ENCODE data around the gene MCL1.

GRCh38 chr1:150529017-150529416 is 50.4 kb downstream of the MCL1 start:
- TF ChIP-seq, protein P1, sequence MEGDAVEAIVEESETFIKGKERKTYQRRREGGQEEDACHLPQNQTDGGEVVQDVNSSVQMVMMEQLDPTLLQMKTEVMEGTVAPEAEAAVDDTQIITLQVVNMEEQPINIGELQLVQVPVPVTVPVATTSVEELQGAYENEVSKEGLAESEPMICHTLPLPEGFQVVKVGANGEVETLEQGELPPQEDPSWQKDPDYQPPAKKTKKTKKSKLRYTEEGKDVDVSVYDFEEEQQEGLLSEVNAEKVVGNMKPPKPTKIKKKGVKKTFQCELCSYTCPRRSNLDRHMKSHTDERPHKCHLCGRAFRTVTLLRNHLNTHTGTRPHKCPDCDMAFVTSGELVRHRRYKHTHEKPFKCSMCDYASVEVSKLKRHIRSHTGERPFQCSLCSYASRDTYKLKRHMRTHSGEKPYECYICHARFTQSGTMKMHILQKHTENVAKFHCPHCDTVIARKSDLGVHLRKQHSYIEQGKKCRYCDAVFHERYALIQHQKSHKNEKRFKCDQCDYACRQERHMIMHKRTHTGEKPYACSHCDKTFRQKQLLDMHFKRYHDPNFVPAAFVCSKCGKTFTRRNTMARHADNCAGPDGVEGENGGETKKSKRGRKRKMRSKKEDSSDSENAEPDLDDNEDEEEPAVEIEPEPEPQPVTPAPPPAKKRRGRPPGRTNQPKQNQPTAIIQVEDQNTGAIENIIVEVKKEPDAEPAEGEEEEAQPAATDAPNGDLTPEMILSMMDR (IDR thresholded peaks at IDR 0.05), result no peak
- peak in 1 of 4 donors; percentile 37 for TF ChIP-seq POLR2AphosphoS5 (IDR thresholded peaks at IDR 0.05)

All from sigmoid colon (tissue), 4 donors.